ENCODE data around the gene ASL.

DNA sequence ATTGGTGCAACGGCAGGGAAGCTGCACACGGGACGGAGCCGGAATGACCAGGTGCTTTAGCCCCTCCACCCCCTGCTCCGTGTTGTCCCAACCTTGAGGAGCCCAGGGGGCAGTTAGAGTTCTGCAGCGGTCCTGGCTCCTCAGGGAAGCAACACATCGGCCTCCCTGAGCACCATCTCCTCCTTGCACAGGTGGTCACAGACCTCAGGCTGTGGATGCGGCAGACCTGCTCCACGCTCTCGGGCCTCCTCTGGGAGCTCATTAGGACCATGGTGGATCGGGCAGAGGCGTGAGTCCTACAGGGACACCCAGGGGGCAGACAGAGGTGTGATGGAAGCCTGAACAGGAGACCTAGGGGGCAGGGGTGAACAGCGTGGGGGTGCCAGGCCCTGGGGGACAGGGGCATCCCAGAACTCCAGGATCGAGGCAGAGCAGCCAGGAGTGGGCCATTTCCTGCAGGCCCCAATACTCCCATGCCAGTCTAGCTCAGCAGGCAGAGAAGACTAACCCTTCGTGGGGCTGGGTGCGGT lies 7.3 kb downstream of the ASL start:
- TF ChIP-seq, protein P1, sequence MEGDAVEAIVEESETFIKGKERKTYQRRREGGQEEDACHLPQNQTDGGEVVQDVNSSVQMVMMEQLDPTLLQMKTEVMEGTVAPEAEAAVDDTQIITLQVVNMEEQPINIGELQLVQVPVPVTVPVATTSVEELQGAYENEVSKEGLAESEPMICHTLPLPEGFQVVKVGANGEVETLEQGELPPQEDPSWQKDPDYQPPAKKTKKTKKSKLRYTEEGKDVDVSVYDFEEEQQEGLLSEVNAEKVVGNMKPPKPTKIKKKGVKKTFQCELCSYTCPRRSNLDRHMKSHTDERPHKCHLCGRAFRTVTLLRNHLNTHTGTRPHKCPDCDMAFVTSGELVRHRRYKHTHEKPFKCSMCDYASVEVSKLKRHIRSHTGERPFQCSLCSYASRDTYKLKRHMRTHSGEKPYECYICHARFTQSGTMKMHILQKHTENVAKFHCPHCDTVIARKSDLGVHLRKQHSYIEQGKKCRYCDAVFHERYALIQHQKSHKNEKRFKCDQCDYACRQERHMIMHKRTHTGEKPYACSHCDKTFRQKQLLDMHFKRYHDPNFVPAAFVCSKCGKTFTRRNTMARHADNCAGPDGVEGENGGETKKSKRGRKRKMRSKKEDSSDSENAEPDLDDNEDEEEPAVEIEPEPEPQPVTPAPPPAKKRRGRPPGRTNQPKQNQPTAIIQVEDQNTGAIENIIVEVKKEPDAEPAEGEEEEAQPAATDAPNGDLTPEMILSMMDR (IDR thresholded peaks at IDR 0.05; ENCODE audit: insufficient read depth, low read depth, low read length): no peak
- TF ChIP-seq EZH2 (IDR thresholded peaks at IDR 0.05; ENCODE audit: insufficient read depth, low read length): no peak

All from astrocyte (in vitro differentiated cells and primary cell).